Psoas muscle (tissue), 8 donors: ENCODE data around the gene ORC1. TPM values are rescaled to one million over a fixed set of nuclear protein-coding genes. Genes with fewer than 3 reads are reported as not detected.

Experiments
- ATAC-seq, 4 donors: fragments of 200-7000 bp; cut with Tn5 transposase; one replicate each; pipeline ENCODE4 v1.9.1; 2020; ENCODE audit warnings: moderate library complexity in 3 of 4, mild to moderate bottlenecking in 2 of 4
- DNase-seq, 2 donors: peaks; one replicate each; pipeline ENCODE4 v3.0.0-alpha.2; 2020
- H3K27ac ChIP-seq: fragments of 200-600 bp; one replicate; pipeline ENCODE4 v1.8.0; 2022
- H3K27me3 ChIP-seq, 3 donors: fragments of 200-600 bp in 1 of 3; one replicate each; pipeline versions ENCODE4 v1.6.1 to v1.8.0; 2013 to 2022; ENCODE audit warnings: low read length in 2 of 3, mild to moderate bottlenecking in 2 of 3, moderate library complexity in 1 of 3; ENCODE audit not compliant: insufficient read depth in 3 of 3
- H3K36me3 ChIP-seq, 2 donors: fragments of 200-600 bp in 1 of 2; one replicate each; pipeline versions ENCODE4 v1.6.1 to v1.8.0; 2013 to 2022; ENCODE audit warnings: low read depth in 1 of 2, mild to moderate bottlenecking in 1 of 2, moderate library complexity in 1 of 2; ENCODE audit not compliant: insufficient read depth in 1 of 2
- H3K4me1 ChIP-seq: fragments of 200-600 bp; one replicate; pipeline ENCODE4 v1.8.0; 2022
- H3K4me3 ChIP-seq: fragments of 200-600 bp; one replicate; pipeline ENCODE4 v1.8.0; 2022; ENCODE audit warnings: mild to moderate bottlenecking
- H3K9me3 ChIP-seq: fragments of 200-600 bp; one replicate; pipeline ENCODE4 v1.8.0; 2022
- WGBS, 3 donors: extraction: QIAGEN DNeasy Blood & Tissue Kit; methylation state at CpG; one replicate each; pipeline versions ENCODE4 v1.1.6 to v1.1.7; 2013; 5-methylcytosine and 5-hydroxymethylcytosine counted together
- intact Hi-C, 2 donors: fragments of 100-400 bp; cut with DNase I; formaldehyde crosslinking; loops; one replicate each; pipeline versions ENCODE4 v1.11.0 to v1.14.2; 2022
- polyA plus RNA-seq, 3 donors: library from polyadenylated mRNA; stranded (reverse); fragments of 200-250 nt; gene quantifications; one replicate each; pipeline ENCODE4 v1.2.3, GENCODE V29; 2013
- total RNA-seq, 4 donors: library from RNA; stranded (reverse); fragmentation: NEBNext Ultra II Directional in 2 of 4; extraction: Animal tissue kit (Norgen Biotek cat#: 25700) in 2 of 4; gene quantifications; one replicate each; pipeline versions ENCODE4 v1.2.1 to v1.2.4, GENCODE V29; 2021 to 2023
- TF ChIP-seq, protein P1 (sequence below): fragments of 200-600 bp; IDR thresholded peaks from one replicate; pipeline ENCODE4 v1.8.0; 2022; ENCODE audit warnings: antibody characterized with exemption
- donor health status: healthy with polysubstance abuse.
- donor health status: DM: no; HTN: no; CAD: no; lungs with moderate emphysema.
- donor health status: Bipolar disorder and iron deficiency.
- donor health status: healthy.
- donor health status: DM: yes; HTN: yes; CAD: no.
- donor health status: DM: no; HTN: no; CAD: no.
- donor health status: DM: no; HTN: no; CAD: no.
- donor health status: DM: yes; HTN: yes; CAD: no.

ORC1 gene
- total and polyA plus RNA-seq, 7 donors, result 0.10 to 6.0 (median 0.20) TPM

DNA sequence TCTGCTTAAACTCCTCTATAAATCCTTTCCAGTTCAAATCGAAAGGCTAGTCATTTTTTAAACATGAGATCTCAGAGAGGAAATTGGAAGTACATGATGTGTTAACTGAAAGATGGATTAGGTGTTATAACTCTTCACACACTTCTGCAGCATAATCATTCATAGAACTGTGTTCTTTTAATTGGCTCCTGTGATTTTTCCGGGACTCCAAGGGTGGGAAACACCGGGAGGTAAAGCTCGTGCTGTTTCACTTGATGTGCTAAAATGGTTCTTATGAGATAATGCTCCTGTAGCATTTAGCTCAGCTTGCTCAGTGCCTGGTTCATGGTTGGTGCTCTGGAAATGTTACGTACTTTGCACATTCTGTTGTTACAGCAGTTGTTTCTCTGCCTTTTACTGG, 78.4 kb downstream of the ORC1 start:
- no peak for ATAC-seq
- 84 to 91% (median 89%) methylated on average over 5 of the region's 5 CpGs for WGBS, 3 donors
- TF ChIP-seq, protein P1, sequence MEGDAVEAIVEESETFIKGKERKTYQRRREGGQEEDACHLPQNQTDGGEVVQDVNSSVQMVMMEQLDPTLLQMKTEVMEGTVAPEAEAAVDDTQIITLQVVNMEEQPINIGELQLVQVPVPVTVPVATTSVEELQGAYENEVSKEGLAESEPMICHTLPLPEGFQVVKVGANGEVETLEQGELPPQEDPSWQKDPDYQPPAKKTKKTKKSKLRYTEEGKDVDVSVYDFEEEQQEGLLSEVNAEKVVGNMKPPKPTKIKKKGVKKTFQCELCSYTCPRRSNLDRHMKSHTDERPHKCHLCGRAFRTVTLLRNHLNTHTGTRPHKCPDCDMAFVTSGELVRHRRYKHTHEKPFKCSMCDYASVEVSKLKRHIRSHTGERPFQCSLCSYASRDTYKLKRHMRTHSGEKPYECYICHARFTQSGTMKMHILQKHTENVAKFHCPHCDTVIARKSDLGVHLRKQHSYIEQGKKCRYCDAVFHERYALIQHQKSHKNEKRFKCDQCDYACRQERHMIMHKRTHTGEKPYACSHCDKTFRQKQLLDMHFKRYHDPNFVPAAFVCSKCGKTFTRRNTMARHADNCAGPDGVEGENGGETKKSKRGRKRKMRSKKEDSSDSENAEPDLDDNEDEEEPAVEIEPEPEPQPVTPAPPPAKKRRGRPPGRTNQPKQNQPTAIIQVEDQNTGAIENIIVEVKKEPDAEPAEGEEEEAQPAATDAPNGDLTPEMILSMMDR, result no peak
- H3K9me3 ChIP-seq, result no peaks in the 10 kb centered on the region
- H3K27ac ChIP-seq, result no peak overlapping the region
- no peaks in the 10 kb centered on the region for H3K27me3 ChIP-seq
- no peak for DNase-seq
- intact Hi-C loops, result no loop called here
- H3K4me1 ChIP-seq, result no peaks in the 10 kb centered on the region
- H3K36me3 ChIP-seq, result no peaks in the 10 kb centered on the region
- H3K4me3 ChIP-seq, result no peak overlapping the region

DNA sequence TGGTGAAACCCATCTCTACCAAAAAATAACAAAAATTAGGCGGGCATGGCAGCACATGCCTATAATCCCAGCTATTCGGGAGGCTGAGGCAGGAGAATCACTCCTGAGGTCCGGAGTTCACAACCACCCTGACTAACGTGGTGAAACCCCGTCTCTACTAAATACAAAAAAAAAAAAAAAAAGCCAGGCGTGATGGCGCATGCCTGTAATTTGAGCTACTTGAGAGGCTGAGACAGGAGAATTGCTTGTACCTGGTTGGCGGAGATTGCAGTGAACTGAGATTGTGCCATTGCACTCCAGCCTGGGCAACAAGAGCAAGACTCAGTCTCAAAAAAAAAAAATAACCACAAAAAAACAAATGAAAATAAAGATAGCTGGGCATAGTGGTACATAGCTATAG, 80.5 kb downstream of the ORC1 start:
- intact Hi-C loops, result no loop called here
- no peaks in the 10 kb centered on the region for H3K36me3 ChIP-seq
- WGBS, 3 donors, result 80 to 92% (median 87%) methylated on average over 8 of the region's 8 CpGs
- no peaks in the 10 kb centered on the region for H3K9me3 ChIP-seq
- no peaks in the 10 kb centered on the region for H3K27me3 ChIP-seq
- no peak overlapping the region for H3K27ac ChIP-seq
- no peaks in the 10 kb centered on the region for H3K4me1 ChIP-seq
- no peak for DNase-seq
- H3K4me3 ChIP-seq, result no peak overlapping the region
- TF ChIP-seq, protein P1, result no peak
- no peak for ATAC-seq

Other genes with a start within 250 kb of the ORC1 start
- 10 to 100 TPM; 30.3 to 47.8 (median 33.7) TPM for gene CC2D1B, start 38.2 kb downstream of the ORC1 start, total RNA-seq
- gene CC2D1B, start 38.2 kb downstream of the ORC1 start, polyA plus RNA-seq, result 10 to 100 TPM; 21.9 to 32.9 (median 27.9) TPM
- gene PRPF38A, start 179 bp upstream of the ORC1 start, total RNA-seq, result 10 to 100 TPM; 11.6 to 25.6 (median 17.6) TPM
- 10 to 100 TPM in 2 of 3 donors, 1 to 10 TPM in 1; 7.1 to 25.1 (median 16.2) TPM for gene PRPF38A, start 179 bp upstream of the ORC1 start, polyA plus RNA-seq
- gene TUT4, start 148.7 kb upstream of the ORC1 start, total RNA-seq, result 10 to 100 TPM; 44.3 to 70.5 (median 54.6) TPM
- 10 to 100 TPM; 13.3 to 50.8 (median 38.2) TPM for gene TUT4, start 148.7 kb upstream of the ORC1 start, polyA plus RNA-seq
- 10 to 100 TPM in 2 of 4 donors, 1 to 10 TPM in 2; 5.6 to 12.2 (median 10.2) TPM for gene GPX7, start 197.9 kb upstream of the ORC1 start, total RNA-seq
- 1 to 10 TPM; 3.6 to 7.9 (median 7.7) TPM for gene GPX7, start 197.9 kb upstream of the ORC1 start, polyA plus RNA-seq
- gene SHISAL2A, start 228.7 kb upstream of the ORC1 start, total RNA-seq, result 1 to 10 TPM in 1 of 4 donors, under 1 TPM in 3; 0.19 to 1.6 (median 0.45) TPM
- under 1 TPM; 0.13 to 0.44 (median 0.25) TPM for gene SHISAL2A, start 228.7 kb upstream of the ORC1 start, polyA plus RNA-seq